WERI-Rb-1 (cell line): Measurements from ENCODE around the gene DLK1.

Experiments used
- DNase-seq: peaks from one replicate; pipeline ENCODE4 v3.0.0-alpha.2; 2020
- H3K27ac ChIP-seq: fragments of 250-450 bp; sonication (Bioruptor Pico); 2 replicates; pipeline ENCODE4 v1.5.1; 2020; ENCODE audit warnings: mild to moderate bottlenecking, moderate library complexity
- H3K27me3 ChIP-seq: fragments of 250-450 bp; sonication (Bioruptor Pico); 2 replicates; pipeline ENCODE4 v1.5.1; 2021; ENCODE audit warnings: mild to moderate bottlenecking, low read depth, moderate library complexity; ENCODE audit not compliant: insufficient read depth, severe bottlenecking
- H3K36me3 ChIP-seq: fragments of 250-450 bp; sonication (Bioruptor Pico); 2 replicates; pipeline ENCODE4 v1.5.1; 2020; ENCODE audit warnings: mild to moderate bottlenecking, moderate library complexity
- H3K4me3 ChIP-seq: 2 replicates; pipeline ENCODE4 v1.5.1; 2011; ENCODE audit warnings: low read depth, mild to moderate bottlenecking, control low read depth, low read length
- H3K9me3 ChIP-seq: fragments of 250-450 bp; sonication (Bioruptor Pico); 2 replicates; pipeline ENCODE4 v1.5.1; 2021; ENCODE audit warnings: mild to moderate bottlenecking, moderate library complexity; ENCODE audit not compliant: severe bottlenecking
- CTCF ChIP-seq: IDR thresholded peaks from 2 replicates; pipeline ENCODE4 v1.5.1; 2011; ENCODE audit warnings: low read depth, mild to moderate bottlenecking, control low read depth, inconsistent platforms, low read length

Gene DLK1

GRCh38 chr14:100690672-100691071 lies 36.0 kb upstream of the DLK1 start:
- H3K36me3 ChIP-seq: no peaks in the 10 kb centered on the region
- DNase-seq: no peak
- no peak overlapping the region for H3K27ac ChIP-seq
- no peaks in the 10 kb centered on the region for H3K27me3 ChIP-seq
- H3K9me3 ChIP-seq: no peaks in the 10 kb centered on the region
- TF ChIP-seq CTCF: no peak
- H3K4me3 ChIP-seq: no peak overlapping the region

- no peak overlapping the region for H3K27ac ChIP-seq
- no peaks in the 10 kb centered on the region for H3K27me3 ChIP-seq
- no peaks in the 10 kb centered on the region for H3K9me3 ChIP-seq
- H3K36me3 ChIP-seq: no peaks in the 10 kb centered on the region
- no peak for DNase-seq
- no peak overlapping the region for H3K4me3 ChIP-seq
- TF ChIP-seq CTCF: no peak
These were observed 35.2 kb upstream of the DLK1 start for GRCh38 chr14:100691395-100692056.

- DNase-seq: no peak
- no peaks in the 10 kb centered on the region for H3K9me3 ChIP-seq
- no peaks in the 10 kb centered on the region for H3K27me3 ChIP-seq
- H3K4me3 ChIP-seq: no peak overlapping the region
- H3K27ac ChIP-seq: no peak overlapping the region
- no peaks in the 10 kb centered on the region for H3K36me3 ChIP-seq
- TF ChIP-seq CTCF: no peak
These were observed 34.4 kb upstream of the DLK1 start for GRCh38 chr14:100692256-100692655.

- Histone ChIP-seq H3K4me3 (no peak overlapping the region), H3K27me3 (no peaks in the 10 kb centered on the region), H3K9me3 (no peaks in the 10 kb centered on the region), H3K27ac (no peak overlapping the region), H3K36me3 (no peaks in the 10 kb centered on the region)
- DNase-seq: no peak
- no peak for TF ChIP-seq CTCF
These were observed 33.7 kb upstream of the DLK1 start for GRCh38 chr14:100692859-100693558.

- Histone ChIP-seq H3K9me3 (no peaks in the 10 kb centered on the region), H3K4me3 (no peak overlapping the region), H3K27me3 (no peaks in the 10 kb centered on the region), H3K36me3 (no peaks in the 10 kb centered on the region), H3K27ac (no peak overlapping the region)
- no peak for DNase-seq
- no peak for TF ChIP-seq CTCF
These were observed 32.7 kb upstream of the DLK1 start for GRCh38 chr14:100693877-100694578.
